COLO829 (cell line): ENCODE results near the gene RNF125.
"Not testable (repeated sequence)": the region's sequence is repeated elsewhere in the genome, so short reads cannot be mapped to it uniquely, and the experiment has no call there.

ENCODE experiments used
- DNase-seq: peaks from one replicate; pipeline ENCODE4 v3.0.0; 2012; ENCODE audit warnings: low spot score

RNF125 gene

DNA sequence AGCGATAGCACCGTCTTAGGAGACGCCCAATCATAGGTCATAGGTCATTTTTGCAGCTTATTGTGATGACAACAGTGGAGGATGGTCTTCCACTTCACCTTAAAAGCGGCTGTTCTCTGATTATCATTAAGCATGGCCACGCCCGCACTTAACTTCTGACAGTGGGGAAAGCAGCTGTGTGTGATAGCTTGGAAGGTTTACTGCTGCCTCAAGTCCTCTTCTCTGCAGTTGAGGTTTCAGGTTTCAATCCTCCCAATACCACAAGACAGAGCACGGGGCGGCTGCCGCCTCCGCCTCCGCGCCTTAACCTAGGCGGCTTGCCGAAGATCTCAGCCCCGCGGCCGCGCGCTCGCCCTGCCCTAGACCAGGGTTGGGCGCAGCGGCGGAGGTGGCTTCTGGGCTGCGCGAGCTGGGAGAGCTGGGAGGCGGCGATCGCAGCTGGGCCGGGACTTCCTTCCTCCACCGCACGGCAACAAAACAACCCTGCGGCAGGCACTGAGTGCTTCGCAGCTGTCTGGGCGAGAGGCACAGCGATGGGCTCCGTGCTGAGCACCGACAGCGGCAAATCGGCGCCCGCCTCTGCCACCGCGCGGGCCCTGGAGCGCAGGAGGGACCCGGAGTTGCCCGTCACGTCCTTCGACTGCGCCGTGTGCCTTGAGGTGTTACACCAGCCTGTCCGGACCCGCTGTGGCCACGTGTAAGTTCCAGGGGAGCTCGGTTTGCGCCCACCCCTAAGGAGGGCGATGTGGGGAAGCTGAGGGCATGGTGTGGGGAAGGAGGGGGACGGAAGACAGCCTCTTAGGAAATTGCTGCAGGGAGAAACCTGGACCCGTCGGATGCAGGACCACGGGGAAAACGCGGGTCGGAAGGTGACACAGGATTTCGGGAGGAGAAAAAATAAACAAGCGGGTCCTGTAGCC is at the start of gene RNF125:
Gene RNF125, plus strand, starts transcription at position 495 of the 920 bp plus-strand sequence. Its CDS starts 39 bp downstream, at position 534.
- peak; percentile 77 for DNase-seq

DNA sequence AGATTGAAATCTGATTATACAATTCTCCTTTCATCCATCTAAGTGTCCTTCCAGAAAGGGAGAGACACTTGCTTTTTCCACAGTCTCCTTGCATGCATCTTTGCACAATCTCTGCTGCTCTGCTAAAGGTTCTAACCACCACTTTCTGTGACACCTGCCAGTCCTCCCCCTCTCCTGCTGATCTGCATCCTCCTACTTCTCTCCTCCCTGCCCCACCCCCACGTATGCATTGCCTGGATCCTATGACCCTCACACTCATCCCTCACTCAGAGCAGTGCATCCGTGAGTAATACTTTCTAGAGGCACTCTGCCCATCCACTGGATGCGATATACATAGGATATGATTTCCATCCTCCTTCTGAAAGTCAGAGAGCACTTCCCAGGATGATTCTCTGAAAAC is 48.0 kb upstream of the RNF125 start:
- DNase-seq: no peak

DNA sequence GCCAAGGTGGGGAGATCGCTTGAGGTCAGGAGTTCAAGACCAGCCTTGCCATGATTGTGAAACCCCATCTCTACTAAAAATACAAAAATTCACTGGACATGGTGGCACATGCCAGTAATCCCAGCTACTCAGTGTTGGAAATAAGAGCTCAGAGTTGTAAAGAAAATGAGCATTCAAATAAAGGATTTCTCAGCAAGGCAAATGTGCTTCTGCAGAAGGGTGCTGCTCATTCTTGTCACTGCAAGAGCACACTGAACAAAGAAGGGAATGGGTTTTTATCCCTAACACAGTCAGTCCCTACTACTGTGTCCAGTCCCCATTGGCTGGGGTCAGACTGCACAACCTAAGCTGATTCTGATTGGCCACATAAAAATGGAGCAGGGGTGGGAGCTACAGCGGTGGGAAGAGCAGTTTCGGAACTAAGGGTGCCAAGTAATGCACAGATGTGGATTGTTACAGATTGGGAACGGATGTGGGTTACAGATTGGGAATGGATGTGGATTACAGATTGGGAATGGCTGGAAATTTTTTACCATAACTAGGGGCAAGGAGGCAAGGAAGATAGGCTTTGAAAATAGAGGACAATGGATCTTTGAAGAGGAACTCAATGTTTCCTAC is 44.6 kb upstream of the RNF125 start:
- DNase-seq: no peak

DNA sequence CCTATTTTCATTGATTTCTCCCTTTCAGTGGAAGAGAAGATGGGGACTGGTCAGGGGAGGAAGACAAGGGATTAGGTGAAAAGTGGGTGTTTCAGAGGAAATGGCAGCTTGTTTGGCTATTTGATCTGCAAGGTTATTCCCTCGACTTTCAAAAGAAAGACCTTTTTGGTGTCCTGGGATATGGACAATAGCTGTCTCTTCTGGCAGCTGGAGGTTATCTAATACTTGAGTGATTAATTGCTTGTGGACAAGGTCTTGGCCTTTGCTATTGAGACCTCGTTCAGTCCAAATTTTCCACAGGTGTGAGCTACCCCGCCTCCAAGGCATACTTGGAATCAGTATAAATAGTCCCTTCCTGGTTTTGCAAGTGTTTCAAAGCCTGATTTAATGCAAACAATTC is 42.4 kb upstream of the RNF125 start:
- no peak for DNase-seq

- DNase-seq: peak; percentile 25
These were observed 41.3 kb upstream of the RNF125 start for GRCh38 chr18:31977270-31977872.

- no peak for DNase-seq
These were observed 40.0 kb upstream of the RNF125 start for GRCh38 chr18:31978616-31979015.

- DNase-seq: no peak
These were observed 38.9 kb upstream of the RNF125 start for GRCh38 chr18:31979714-31980113.

- DNase-seq: no peak
These were observed 37.8 kb upstream of the RNF125 start for GRCh38 chr18:31980863-31981262.

DNA sequence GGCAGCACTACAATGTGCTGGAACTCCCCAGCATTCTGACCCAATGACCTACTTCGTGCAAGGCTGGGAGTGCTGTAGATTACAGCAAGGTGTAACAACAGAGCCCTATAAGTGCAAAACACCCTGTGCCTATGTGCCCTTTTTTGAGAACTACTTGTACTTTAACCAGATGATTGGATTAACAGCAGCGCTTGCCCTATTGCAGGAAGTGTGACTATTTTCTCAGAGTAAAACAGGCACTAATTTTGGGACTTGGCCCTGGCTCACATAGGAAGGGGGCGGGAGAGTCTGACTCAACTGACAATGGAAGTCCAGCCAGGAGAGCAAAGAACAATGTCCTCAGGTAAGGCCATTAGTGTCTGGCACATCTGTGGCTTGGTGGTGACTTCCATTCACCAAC is 35.6 kb upstream of the RNF125 start:
- DNase-seq: no peak

DNA sequence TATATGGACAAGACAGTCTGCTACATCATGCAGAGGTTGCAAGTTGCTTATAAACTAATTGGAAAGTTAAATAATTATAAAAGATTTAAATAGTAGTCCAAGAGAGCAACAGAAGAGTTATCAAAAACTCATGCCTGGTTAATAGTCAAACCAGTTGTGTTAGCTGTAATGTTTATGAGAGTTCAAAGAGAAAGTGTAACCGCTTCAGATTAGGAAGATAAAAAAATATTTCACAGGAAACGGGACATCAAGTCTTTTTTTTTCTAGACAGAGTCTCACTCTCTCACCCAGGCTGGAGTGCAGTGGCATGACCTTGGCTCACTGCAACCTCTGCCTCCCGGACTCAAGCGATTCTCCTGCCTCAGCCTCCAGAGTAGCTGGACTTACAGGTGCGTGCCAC is 34.6 kb upstream of the RNF125 start:
- no peak for DNase-seq

DNA sequence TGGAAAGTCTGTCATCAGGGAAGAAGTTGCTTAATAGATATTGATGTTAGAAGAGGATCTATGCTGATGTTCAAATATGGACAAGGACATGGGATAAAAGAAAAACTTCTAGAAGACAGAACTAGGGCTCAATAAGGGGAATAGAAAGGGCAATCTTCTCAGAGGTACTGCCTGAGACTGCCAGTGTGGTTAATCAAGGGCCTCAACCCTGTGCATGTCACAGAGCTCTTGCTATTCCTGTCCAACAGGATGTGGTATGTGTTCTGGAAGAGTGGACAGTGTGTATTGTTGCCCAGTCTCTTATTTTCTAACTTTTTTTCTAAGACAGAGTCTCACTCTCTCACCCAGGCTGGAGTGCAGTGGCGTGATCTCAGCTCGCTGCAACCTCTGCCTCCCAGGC is 27.8 kb upstream of the RNF125 start:
- no peak for DNase-seq

- no peak for DNase-seq
These were observed 22.6 kb upstream of the RNF125 start for GRCh38 chr18:31996007-31996406.

DNA sequence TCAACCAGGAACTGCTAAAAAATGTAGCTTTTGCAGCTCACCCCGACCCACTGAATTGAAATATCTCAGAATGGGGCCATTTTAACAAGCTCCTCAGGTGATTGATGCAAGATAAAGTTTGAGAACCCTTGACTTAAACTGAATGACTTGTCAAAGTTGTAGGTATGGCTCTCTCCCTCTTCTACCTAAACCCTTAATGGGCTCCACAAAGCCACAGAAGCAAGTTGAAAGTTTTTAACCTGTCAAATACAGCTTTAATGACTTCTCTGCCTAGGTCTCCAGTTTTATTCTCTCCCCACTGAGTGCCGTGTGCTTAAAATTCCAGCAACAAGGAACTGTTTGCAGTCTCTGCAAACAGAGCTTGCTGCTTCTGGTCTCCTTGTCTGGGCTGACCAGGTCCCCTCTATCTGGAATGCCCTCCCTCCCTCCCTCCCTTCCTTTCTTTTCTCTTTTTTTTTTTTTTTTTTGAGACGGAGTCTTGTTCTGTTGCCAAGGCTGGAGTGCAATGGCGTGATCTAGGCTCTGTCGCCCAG is 19.7 kb upstream of the RNF125 start:
- DNase-seq: no peak

GRCh38 chr18:32001141-32001540 is 17.5 kb upstream of the RNF125 start:
- not testable (repeated sequence) for DNase-seq

- DNase-seq: not testable (repeated sequence)
These were observed 14.8 kb upstream of the RNF125 start for GRCh38 chr18:32003822-32004221.

GRCh38 chr18:32010124-32010721 is 8.4 kb upstream of the RNF125 start:
- no peak for DNase-seq

- DNase-seq: no peak
These were observed 7.4 kb upstream of the RNF125 start for GRCh38 chr18:32011193-32011592.

DNA sequence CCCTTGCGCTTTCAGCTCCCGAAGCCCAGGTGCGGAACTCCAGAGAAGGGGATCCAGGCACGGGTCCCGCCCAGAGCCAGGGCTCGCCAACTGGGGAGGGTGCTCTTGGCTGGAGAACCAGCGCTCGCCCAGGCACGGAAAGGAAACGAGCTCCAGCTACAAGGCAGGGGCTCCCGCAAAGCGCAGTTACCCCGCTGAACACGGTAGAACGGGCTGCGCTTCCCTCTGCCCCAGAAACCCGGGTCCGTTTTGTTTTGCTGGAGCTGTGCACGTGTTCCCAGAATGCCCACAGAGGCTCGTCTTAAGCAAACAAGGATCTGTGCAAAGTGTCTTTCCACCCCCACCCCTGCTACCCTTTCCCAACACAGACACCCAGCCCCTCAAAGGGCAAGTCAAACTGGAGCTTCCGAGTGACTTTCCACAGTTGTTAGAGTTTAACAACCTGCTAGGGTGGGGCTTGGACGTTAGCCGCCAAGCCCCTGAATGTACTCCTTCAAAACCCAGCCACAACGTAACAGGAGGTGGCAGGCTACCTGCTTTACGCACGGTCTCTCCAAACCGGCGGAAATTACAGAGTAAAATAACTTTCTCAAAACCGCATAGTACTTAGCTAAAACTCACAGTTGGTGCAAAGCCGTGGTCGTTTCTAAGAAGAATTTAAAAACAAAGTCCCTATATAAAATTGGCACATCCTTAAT is 775 bp downstream of the RNF125 start:
- DNase-seq: peak; percentile 13

- not testable (repeated sequence) for DNase-seq
These were observed 1.5 kb downstream of the RNF125 start for GRCh38 chr18:32019949-32020625.

DNA sequence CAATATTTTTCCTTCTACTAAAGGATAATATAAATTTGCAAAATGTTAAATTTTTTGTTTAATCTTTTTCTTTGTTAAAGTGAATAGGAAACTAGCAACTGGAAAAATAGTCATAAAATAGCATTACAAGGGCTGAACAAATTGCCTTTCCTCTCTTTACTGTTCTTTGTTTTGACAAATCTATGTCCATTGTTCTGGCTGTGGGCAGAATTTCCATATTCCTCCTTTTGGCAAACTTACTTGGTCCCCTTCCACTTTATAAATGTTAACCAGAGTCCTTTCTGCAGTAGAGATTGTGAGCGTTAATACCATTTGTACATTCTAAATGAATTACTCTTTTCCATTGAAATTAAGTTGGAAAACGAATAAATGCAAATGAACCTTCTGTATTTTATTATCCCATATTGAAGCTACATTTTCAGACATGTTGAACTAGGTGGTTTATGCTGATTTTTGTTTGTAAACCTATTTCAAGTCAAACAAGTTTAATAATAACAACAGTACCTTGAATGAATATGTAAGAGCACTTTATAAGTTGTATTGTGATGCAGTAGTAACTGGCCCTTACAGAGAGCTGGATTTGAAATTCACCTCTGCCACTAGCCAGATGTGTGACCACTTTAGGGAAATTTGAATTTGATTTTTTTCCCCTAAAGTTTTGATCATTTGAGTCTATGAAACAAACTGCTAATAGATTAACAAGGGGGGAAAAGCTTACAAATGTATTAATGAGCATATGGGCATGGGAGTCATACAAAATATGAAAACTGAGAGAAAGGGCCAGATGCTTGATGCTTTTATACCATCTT is 3.3 kb downstream of the RNF125 start:
- DNase-seq: no peak
